ENCODE data around the gene SEZ6. TPM values are rescaled to one million over a fixed set of nuclear protein-coding genes. Genes with fewer than 3 reads are reported as not detected.

SEZ6 gene
- total RNA-seq, 1 experiment from 2014 or later, result not detected

DNA sequence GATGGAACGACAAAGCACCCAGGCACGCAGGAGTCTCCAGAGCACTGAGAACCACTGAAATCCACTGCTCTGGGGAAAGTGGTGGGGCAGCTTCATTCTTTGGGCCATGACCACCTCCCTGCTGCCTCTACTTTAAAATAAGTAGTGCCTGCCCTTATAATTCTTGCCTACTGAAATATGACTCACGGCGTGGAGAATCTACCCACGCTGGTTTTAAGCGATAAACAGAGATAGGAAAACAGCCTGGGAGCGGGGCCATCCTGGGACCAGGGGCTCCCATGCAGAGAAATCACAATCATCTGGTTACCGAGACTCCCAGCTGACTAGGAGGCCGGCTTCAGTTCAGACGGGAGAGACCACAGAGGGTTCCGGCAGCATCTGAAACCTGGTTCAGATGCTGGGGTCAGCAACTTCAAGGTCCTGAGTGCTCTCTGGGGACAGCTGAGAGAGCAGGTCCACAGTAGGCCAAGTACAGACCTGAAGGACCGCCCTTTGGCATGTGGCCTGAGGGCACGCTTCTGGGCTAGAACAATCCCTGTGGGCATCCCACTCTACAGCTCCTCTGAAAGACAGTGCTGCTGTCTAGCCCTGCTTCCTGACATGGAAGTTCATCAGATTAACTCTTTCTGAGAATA is 94.3 kb downstream of the SEZ6 start:
- H3K9me3 ChIP-seq (ENCODE audit: insufficient read depth, low read depth), result no peaks in the 10 kb centered on the region
- peaks cover 39% of the 10 kb centered on the region; the same call in 1 of the 2 replicates for H3F3A ChIP-seq (ENCODE audit: insufficient read depth, low read depth)
- DNase-seq, result no peak
- H3K36me3 ChIP-seq (ENCODE audit: low read depth), result peaks cover 52% of the 10 kb centered on the region
- H3K4me1 ChIP-seq (replicated peaks; ENCODE audit: insufficient read depth), result no peaks in the 10 kb centered on the region
- ChIA-PET CTCF (no interaction called here), POLR2A (ENCODE audit: unreplicated experiment) (interaction anchor here (0.6 kb wide), 1 partner anchor 19 kb away, joined by 3 read pairs; no protein-coding TSS in a partner anchor)
- intact Hi-C loops (cut with micrococcal nuclease; ENCODE audit: unreplicated experiment), result no loop called here
- no peak overlapping the region for H2AFZ ChIP-seq
- H3K4me3 ChIP-seq, result no peak overlapping the region
- no peak overlapping the region for H3K4me2 ChIP-seq
- TF ChIP-seq, protein P1, sequence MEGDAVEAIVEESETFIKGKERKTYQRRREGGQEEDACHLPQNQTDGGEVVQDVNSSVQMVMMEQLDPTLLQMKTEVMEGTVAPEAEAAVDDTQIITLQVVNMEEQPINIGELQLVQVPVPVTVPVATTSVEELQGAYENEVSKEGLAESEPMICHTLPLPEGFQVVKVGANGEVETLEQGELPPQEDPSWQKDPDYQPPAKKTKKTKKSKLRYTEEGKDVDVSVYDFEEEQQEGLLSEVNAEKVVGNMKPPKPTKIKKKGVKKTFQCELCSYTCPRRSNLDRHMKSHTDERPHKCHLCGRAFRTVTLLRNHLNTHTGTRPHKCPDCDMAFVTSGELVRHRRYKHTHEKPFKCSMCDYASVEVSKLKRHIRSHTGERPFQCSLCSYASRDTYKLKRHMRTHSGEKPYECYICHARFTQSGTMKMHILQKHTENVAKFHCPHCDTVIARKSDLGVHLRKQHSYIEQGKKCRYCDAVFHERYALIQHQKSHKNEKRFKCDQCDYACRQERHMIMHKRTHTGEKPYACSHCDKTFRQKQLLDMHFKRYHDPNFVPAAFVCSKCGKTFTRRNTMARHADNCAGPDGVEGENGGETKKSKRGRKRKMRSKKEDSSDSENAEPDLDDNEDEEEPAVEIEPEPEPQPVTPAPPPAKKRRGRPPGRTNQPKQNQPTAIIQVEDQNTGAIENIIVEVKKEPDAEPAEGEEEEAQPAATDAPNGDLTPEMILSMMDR (conservative IDR thresholded peaks at IDR 0.05), result no peak
- no peak for TF ChIP-seq EZH2 (IDR thresholded peaks at IDR 0.05; ENCODE audit: low read depth)
- BruUV-seq (replicated peaks), result no TSS peak
- H3K79me2 ChIP-seq (ENCODE audit: low read depth), result no peaks in the 10 kb centered on the region
- H3K27ac ChIP-seq, result no peak overlapping the region
- no peaks in the 10 kb centered on the region; the same call in 1 of the 2 replicates for H4K20me1 ChIP-seq (ENCODE audit: insufficient read depth)
- H3K9me2 ChIP-seq (ENCODE audit: insufficient read depth), result no peaks in the 10 kb centered on the region
- H3K27me3 ChIP-seq (ENCODE audit: insufficient read depth, low read depth), result no peaks in the 10 kb centered on the region

DNA sequence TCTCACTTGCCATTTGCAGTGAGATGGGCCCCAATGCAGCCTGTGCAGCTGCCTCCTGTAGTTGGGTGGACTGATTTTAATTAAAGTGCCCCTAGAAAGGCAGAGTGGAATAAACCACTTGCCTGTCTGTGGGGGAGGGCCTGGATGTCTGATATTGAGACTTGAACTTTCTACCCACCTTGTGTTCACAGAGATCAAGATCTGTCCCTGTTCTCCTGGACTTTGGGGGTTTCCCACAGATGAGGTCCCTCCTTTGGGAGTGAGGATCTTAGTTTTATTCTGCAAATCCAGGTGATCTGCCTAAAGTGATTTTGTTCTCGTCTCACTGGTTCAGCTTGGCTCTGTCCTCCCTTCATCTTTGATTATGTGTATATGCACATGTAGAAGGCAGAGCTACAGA is 95.3 kb downstream of the SEZ6 start:
- no peaks in the 10 kb centered on the region for H3K4me1 ChIP-seq (replicated peaks; ENCODE audit: insufficient read depth)
- POLR2A ChIA-PET (ENCODE audit: unreplicated experiment), result interaction anchor here (0.6 kb wide), 1 partner anchor 20 kb away, joined by 3 read pairs; no protein-coding TSS in a partner anchor
- H3K9me3 ChIP-seq (ENCODE audit: insufficient read depth, low read depth), result no peaks in the 10 kb centered on the region

DNA sequence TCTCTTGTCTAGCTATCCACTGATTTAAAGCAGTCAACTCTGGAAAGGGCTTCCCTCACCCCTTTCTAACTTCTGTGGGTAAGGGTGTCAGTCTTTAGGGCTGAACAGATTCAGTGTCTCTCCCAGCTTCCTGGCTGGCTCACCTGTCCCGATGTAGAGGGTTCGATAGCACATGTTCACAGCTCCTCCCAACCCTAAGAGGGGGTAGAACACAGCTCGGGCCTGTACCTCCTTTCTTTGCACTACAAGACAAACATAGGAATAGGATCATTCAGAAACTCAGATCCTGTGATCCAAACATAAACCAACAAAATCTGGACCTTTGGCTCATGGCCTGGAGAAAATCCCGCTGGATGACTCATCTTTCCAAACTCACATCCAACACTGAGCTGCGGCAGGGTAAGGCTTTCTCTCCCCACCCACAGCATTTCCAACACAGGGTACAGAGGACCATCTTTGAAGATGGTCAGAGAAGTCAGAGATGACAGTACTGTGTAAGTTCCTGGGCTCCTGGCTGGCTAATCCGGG is 97.1 kb downstream of the SEZ6 start:
- Histone ChIP-seq H3K27me3 (ENCODE audit: insufficient read depth, low read depth) (no peaks in the 10 kb centered on the region), H3K79me2 (ENCODE audit: low read depth) (no peaks in the 10 kb centered on the region), H3F3A (ENCODE audit: insufficient read depth, low read depth) (peaks cover 46% of the 10 kb centered on the region), H3K9me3 (ENCODE audit: insufficient read depth, low read depth) (no peaks in the 10 kb centered on the region), H4K20me1 (ENCODE audit: insufficient read depth) (no peaks in the 10 kb centered on the region; the same call in 1 of the 2 replicates), H3K9me2 (ENCODE audit: insufficient read depth) (no peaks in the 10 kb centered on the region), H3K4me1 (replicated peaks; ENCODE audit: insufficient read depth) (no peaks in the 10 kb centered on the region), H3K4me3 (no peak overlapping the region), H3K36me3 (ENCODE audit: low read depth) (peaks cover 32% of the 10 kb centered on the region), H3K27ac (no peak overlapping the region), H2AFZ (no peak overlapping the region), H3K4me2 (no peak overlapping the region)
- BruUV-seq (replicated peaks), result no TSS peak
- ChIA-PET CTCF (interaction anchor here (0.5 to 1.2 kb wide), 4 partner anchors 9 to 265 kb away, joined by 3 to 16 read pairs (median 3); no protein-coding TSS in a partner anchor), POLR2A (ENCODE audit: unreplicated experiment) (interaction anchor here (0.6 kb wide), 1 partner anchor 249 kb away, joined by 3 read pairs; no protein-coding TSS in a partner anchor)
- TF ChIP-seq, protein P1 (conservative IDR thresholded peaks at IDR 0.05), result no peak
- TF ChIP-seq EZH2 (IDR thresholded peaks at IDR 0.05; ENCODE audit: low read depth), result no peak
- intact Hi-C loops (cut with micrococcal nuclease; ENCODE audit: unreplicated experiment), result no loop called here
- no peak for DNase-seq

More for the DNA sequence above, 95.3 kb downstream of the SEZ6 start:
- H4K20me1 ChIP-seq (ENCODE audit: insufficient read depth), result no peaks in the 10 kb centered on the region; the same call in 1 of the 2 replicates
- CTCF ChIA-PET, result no interaction called here
- no peaks in the 10 kb centered on the region for H3K9me2 ChIP-seq (ENCODE audit: insufficient read depth)
- no peaks in the 10 kb centered on the region for H3K79me2 ChIP-seq (ENCODE audit: low read depth)
- no peak overlapping the region for H3K27ac ChIP-seq
- no peak overlapping the region for H2AFZ ChIP-seq
- H3K4me3 ChIP-seq, result no peak overlapping the region
- H3F3A ChIP-seq (ENCODE audit: insufficient read depth, low read depth), result peaks cover 37% of the 10 kb centered on the region; the same call in 1 of the 2 replicates
- no peak for TF ChIP-seq EZH2 (IDR thresholded peaks at IDR 0.05; ENCODE audit: low read depth)
- TF ChIP-seq, protein P1 (conservative IDR thresholded peaks at IDR 0.05), result no peak
- intact Hi-C loops (cut with micrococcal nuclease; ENCODE audit: unreplicated experiment), result no loop called here
- H3K27me3 ChIP-seq (ENCODE audit: insufficient read depth, low read depth), result no peaks in the 10 kb centered on the region
- H3K36me3 ChIP-seq (ENCODE audit: low read depth), result peaks cover 42% of the 10 kb centered on the region
- H3K4me2 ChIP-seq, result no peak overlapping the region
- no TSS peak for BruUV-seq (replicated peaks)
- DNase-seq, result no peak

All from PC-9 (cell line).